A673 (cell line): ENCODE data around the gene MROH9. TPM values are rescaled to one million over a fixed set of nuclear protein-coding genes. Genes with fewer than 3 reads are reported as not detected.

Experiments used
- BruUV-seq: library from RNA; stranded (reverse); fragments of 400-500 nt; replicated peaks from 2 replicates; lab custom pipeline; 2021; lab: Mats Ljungman, UMichigan
- CTCF ChIA-PET: fragments of 300-600 bp; sonication (Branson Sonifier 250); formaldehyde crosslinking; loops from one replicate; lab custom pipeline; 2022; ENCODE audit warnings: antibody characterized with exemption; lab: Charles Lee
- POLR2A ChIA-PET: fragments of 300-600 bp; sonication (Branson Sonifier 250); formaldehyde crosslinking; loops from one replicate; lab custom pipeline; 2022; ENCODE audit warnings: antibody characterized with exemption; ENCODE audit not compliant: low non-redundant PET; lab: Charles Lee
- DNase-seq: peaks from one replicate; pipeline ENCODE4 v3.0.0-alpha.2; 2015; ENCODE audit warnings: low spot score
- H3K27ac ChIP-seq: fragments of 200-600 bp; sonication (generic); 2 replicates; pipeline ENCODE4 v1.5.1; 2016; ENCODE audit warnings: mixed run types, low read depth, mild to moderate bottlenecking, mixed read lengths, antibody characterized with exemption, low read length; ENCODE audit not compliant: poor library complexity, severe bottlenecking
- H3K27me3 ChIP-seq: fragments of 200-600 bp; sonication (generic); replicated peaks from 2 replicates; pipeline ENCODE4 v1.6.1; 2017; ENCODE audit warnings: mixed run types, low read depth, mild to moderate bottlenecking, mixed read lengths, antibody characterized with exemption, low read length; ENCODE audit not compliant: insufficient read depth, poor library complexity
- H3K36me3 ChIP-seq: fragments of 200-600 bp; sonication (generic); 2 replicates; pipeline ENCODE4 v1.6.1; 2016; ENCODE audit warnings: mixed run types, mild to moderate bottlenecking, mixed read lengths, antibody characterized with exemption, low read length; ENCODE audit not compliant: insufficient read depth, poor library complexity, severe bottlenecking
- H3K4me1 ChIP-seq: fragments of 200-600 bp; sonication (generic); 2 replicates; pipeline ENCODE4 v1.6.1; 2017; ENCODE audit warnings: mixed run types, mild to moderate bottlenecking, mixed read lengths, antibody characterized with exemption, low read length; ENCODE audit not compliant: insufficient read depth, poor library complexity, severe bottlenecking
- H3K4me3 ChIP-seq: fragments of 200-600 bp; sonication (generic); 2 replicates; pipeline ENCODE4 v1.5.1; 2016; ENCODE audit warnings: low read depth, mixed run types, mild to moderate bottlenecking, mixed read lengths, low read length; ENCODE audit not compliant: poor library complexity, severe bottlenecking
- H3K9me3 ChIP-seq: fragments of 200-600 bp; sonication (generic); 2 replicates; pipeline ENCODE4 v1.6.1; 2016; ENCODE audit warnings: mixed run types, low read depth, mild to moderate bottlenecking, mixed read lengths, antibody characterized with exemption, low read length; ENCODE audit not compliant: poor library complexity, severe bottlenecking
- EZH2 ChIP-seq: fragments of 200-600 bp; sonication (generic); IDR thresholded peaks from 2 replicates; pipeline ENCODE4 v1.6.1; 2017; ENCODE audit warnings: borderline replicate concordance, low read depth, mild to moderate bottlenecking, mixed read lengths, antibody characterized with exemption, low read length; ENCODE audit not compliant: poor library complexity, severe bottlenecking
- intact Hi-C: fragments of 100-400 bp; cut with micrococcal nuclease; formaldehyde crosslinking; loops from one replicate; pipeline ENCODE4 v1.10.0; 2022; ENCODE audit not compliant: unreplicated experiment
- total RNA-seq: library from RNA; stranded (reverse); gene quantifications from 2 replicates; pipeline ENCODE4 v1.2.3, GENCODE V29; 2021
- TF ChIP-seq, protein P1 (sequence below): fragments of 300-800, 200-600 bp; sonication (generic); conservative IDR thresholded peaks from 2 replicates; pipeline ENCODE4 v1.5.1; 2017; ENCODE audit warnings: low read depth, mild to moderate bottlenecking, antibody characterized with exemption, low read length, moderate library complexity, mixed read lengths

Gene MROH9
- total RNA-seq, 1 experiment from 2014 or later: not detected

DNA sequence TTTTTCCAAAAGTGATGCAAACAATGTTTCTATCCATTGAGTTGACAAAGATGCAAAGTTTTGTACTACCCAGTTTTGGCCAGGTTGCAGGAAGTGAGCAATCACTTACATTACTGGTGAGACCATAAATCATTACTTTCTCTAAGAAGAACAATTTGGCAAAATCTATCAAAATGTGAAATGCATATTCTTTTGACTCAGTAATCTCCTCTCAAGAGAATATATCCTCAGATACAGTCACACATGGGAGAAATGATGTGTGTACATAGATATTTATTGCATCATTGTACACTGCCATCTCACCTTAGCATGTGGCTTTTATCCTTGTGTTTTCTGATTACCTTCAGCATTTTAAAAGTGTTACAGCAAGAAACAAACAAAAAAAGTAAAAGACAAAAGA, 103.0 kb downstream of the MROH9 start:
- TF ChIP-seq EZH2: no peak
- TF ChIP-seq, protein P1, sequence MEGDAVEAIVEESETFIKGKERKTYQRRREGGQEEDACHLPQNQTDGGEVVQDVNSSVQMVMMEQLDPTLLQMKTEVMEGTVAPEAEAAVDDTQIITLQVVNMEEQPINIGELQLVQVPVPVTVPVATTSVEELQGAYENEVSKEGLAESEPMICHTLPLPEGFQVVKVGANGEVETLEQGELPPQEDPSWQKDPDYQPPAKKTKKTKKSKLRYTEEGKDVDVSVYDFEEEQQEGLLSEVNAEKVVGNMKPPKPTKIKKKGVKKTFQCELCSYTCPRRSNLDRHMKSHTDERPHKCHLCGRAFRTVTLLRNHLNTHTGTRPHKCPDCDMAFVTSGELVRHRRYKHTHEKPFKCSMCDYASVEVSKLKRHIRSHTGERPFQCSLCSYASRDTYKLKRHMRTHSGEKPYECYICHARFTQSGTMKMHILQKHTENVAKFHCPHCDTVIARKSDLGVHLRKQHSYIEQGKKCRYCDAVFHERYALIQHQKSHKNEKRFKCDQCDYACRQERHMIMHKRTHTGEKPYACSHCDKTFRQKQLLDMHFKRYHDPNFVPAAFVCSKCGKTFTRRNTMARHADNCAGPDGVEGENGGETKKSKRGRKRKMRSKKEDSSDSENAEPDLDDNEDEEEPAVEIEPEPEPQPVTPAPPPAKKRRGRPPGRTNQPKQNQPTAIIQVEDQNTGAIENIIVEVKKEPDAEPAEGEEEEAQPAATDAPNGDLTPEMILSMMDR: no peak
- Histone ChIP-seq H3K27ac (no peak overlapping the region), H3K36me3 (no peaks in the 10 kb centered on the region), H3K4me1 (no peaks in the 10 kb centered on the region), H3K4me3 (no peak overlapping the region), H3K9me3 (no peaks in the 10 kb centered on the region), H3K27me3 (no peaks in the 10 kb centered on the region)
- ChIA-PET POLR2A (no interaction called here), CTCF (no interaction called here)
- BruUV-seq: no TSS peak
- intact Hi-C loops: no loop called here
- DNase-seq: no peak

DNA sequence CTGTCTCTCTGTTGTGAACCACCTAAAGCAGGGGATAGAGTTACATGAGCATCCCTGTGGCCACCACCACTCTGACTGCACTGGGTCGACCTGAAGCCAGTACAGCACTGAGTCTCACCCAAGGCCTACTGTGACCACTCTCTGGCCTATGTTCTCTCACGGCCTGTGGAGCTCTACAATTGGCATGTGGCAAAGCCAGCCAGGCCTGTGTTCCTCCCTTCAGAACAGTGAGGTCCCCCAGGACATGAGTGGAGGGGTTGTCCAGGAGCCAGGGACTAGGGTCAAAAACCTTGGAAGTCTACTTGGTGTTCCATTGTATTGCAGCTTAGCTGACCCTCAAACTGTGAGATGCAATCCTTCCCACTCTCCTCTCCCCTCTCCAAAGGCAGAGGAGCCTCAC, 112.7 kb downstream of the MROH9 start:
- H3K27me3 ChIP-seq: no peaks in the 10 kb centered on the region
- intact Hi-C loops: no loop called here
- POLR2A ChIA-PET: no interaction called here
- DNase-seq: no peak
- H3K4me1 ChIP-seq: no peaks in the 10 kb centered on the region
- no peaks in the 10 kb centered on the region for H3K36me3 ChIP-seq
- TF ChIP-seq, protein P1: no peak
- no peak for TF ChIP-seq EZH2
- no TSS peak for BruUV-seq
- no peak overlapping the region for H3K4me3 ChIP-seq
- no peak overlapping the region for H3K27ac ChIP-seq
- CTCF ChIA-PET: no interaction called here
- no peaks in the 10 kb centered on the region for H3K9me3 ChIP-seq

DNA sequence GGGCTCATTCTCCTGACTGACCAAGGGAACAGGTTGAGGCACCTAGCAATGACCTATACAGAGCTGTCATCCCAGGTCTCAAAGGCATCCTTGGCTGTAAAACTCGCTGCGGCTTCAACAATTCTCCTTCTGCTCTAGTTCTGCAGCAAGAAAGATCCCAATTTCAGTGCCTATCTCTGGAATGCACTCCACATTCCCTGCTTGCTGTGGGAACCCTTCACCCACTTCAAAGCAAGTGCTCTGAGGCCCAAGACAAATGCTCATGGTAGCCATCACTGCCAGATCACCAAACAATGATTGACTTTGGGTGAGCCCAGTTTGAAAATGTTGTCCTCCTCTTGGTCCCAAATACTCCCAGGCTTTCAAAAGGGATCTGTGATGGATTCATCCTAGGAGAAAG, 117.6 kb downstream of the MROH9 start:
- ChIA-PET CTCF (no interaction called here), POLR2A (no interaction called here)
- Histone ChIP-seq H3K4me3 (no peak overlapping the region), H3K27ac (no peak overlapping the region), H3K4me1 (no peaks in the 10 kb centered on the region), H3K9me3 (no peaks in the 10 kb centered on the region), H3K36me3 (no peaks in the 10 kb centered on the region), H3K27me3 (no peaks in the 10 kb centered on the region)
- TF ChIP-seq EZH2: no peak
- TF ChIP-seq, protein P1: no peak
- DNase-seq: no peak
- intact Hi-C loops: no loop called here
- no TSS peak for BruUV-seq
